Measurements from ENCODE around the gene OPTN. TPM values are rescaled to one million over a fixed set of nuclear protein-coding genes. Genes with fewer than 3 reads are reported as not detected.

The OPTN gene
- total and polyA plus RNA-seq, 2 of the 8 experiments (the other 6 are each of a cell fraction or from before 2014, with no cell fraction given) = 4.8 to 20.1 TPM

DNA sequence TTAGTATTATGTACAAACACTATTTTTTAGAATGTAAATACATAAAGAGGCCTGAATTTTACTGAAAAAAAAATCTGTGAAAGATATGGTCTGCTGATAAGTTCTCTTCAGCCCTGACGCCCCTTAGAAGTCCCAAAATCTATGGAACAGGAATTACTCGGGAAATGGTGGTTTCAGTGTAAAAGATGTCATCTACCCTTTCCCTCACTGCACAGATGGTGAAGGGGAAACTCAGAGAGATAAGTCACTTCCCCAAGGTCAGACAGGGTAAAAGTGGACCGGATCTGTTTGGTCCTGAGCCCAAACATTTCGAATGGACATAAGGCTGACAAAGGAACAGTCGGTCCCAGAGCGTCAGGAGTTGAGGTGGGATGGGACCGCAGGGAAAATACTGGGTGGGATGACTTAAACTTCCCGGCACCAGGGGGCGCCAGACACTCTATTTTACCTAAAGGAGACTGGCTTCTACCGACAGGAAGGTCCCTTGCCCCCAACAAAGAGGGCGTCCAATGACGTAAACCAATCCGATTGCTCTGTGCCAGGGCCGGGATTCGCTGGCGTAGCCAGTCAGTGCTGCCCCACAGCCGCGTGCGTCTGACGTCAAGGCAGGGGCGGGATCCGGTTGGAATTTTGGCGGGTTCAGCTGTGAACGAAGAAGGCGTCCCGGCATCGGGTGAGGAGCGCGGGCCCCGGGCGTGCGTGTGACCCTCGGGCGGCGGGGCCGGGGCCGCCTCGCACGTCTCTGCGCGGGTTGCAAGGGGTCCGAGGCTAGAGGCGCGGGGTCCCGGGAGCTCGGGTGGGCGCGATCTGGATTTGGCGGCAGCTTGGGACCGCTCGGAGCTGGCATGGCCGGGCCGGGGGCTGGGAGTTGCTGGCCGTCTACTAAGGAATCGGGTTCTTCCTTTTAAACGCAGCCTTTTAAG, 61.2 kb downstream of the OPTN start, which contains the start of gene MCM10 (continued):
- TF ChIP-seq, protein P1, sequence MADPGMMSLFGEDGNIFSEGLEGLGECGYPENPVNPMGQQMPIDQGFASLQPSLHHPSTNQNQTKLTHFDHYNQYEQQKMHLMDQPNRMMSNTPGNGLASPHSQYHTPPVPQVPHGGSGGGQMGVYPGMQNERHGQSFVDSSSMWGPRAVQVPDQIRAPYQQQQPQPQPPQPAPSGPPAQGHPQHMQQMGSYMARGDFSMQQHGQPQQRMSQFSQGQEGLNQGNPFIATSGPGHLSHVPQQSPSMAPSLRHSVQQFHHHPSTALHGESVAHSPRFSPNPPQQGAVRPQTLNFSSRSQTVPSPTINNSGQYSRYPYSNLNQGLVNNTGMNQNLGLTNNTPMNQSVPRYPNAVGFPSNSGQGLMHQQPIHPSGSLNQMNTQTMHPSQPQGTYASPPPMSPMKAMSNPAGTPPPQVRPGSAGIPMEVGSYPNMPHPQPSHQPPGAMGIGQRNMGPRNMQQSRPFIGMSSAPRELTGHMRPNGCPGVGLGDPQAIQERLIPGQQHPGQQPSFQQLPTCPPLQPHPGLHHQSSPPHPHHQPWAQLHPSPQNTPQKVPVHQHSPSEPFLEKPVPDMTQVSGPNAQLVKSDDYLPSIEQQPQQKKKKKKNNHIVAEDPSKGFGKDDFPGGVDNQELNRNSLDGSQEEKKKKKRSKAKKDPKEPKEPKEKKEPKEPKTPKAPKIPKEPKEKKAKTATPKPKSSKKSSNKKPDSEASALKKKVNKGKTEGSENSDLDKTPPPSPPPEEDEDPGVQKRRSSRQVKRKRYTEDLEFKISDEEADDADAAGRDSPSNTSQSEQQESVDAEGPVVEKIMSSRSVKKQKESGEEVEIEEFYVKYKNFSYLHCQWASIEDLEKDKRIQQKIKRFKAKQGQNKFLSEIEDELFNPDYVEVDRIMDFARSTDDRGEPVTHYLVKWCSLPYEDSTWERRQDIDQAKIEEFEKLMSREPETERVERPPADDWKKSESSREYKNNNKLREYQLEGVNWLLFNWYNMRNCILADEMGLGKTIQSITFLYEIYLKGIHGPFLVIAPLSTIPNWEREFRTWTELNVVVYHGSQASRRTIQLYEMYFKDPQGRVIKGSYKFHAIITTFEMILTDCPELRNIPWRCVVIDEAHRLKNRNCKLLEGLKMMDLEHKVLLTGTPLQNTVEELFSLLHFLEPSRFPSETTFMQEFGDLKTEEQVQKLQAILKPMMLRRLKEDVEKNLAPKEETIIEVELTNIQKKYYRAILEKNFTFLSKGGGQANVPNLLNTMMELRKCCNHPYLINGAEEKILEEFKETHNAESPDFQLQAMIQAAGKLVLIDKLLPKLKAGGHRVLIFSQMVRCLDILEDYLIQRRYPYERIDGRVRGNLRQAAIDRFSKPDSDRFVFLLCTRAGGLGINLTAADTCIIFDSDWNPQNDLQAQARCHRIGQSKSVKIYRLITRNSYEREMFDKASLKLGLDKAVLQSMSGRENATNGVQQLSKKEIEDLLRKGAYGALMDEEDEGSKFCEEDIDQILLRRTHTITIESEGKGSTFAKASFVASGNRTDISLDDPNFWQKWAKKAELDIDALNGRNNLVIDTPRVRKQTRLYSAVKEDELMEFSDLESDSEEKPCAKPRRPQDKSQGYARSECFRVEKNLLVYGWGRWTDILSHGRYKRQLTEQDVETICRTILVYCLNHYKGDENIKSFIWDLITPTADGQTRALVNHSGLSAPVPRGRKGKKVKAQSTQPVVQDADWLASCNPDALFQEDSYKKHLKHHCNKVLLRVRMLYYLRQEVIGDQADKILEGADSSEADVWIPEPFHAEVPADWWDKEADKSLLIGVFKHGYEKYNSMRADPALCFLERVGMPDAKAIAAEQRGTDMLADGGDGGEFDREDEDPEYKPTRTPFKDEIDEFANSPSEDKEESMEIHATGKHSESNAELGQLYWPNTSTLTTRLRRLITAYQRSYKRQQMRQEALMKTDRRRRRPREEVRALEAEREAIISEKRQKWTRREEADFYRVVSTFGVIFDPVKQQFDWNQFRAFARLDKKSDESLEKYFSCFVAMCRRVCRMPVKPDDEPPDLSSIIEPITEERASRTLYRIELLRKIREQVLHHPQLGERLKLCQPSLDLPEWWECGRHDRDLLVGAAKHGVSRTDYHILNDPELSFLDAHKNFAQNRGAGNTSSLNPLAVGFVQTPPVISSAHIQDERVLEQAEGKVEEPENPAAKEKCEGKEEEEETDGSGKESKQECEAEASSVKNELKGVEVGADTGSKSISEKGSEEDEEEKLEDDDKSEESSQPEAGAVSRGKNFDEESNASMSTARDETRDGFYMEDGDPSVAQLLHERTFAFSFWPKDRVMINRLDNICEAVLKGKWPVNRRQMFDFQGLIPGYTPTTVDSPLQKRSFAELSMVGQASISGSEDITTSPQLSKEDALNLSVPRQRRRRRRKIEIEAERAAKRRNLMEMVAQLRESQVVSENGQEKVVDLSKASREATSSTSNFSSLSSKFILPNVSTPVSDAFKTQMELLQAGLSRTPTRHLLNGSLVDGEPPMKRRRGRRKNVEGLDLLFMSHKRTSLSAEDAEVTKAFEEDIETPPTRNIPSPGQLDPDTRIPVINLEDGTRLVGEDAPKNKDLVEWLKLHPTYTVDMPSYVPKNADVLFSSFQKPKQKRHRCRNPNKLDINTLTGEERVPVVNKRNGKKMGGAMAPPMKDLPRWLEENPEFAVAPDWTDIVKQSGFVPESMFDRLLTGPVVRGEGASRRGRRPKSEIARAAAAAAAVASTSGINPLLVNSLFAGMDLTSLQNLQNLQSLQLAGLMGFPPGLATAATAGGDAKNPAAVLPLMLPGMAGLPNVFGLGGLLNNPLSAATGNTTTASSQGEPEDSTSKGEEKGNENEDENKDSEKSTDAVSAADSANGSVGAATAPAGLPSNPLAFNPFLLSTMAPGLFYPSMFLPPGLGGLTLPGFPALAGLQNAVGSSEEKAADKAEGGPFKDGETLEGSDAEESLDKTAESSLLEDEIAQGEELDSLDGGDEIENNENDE (IDR thresholded peaks at IDR 0.05; ENCODE audit: insufficient replicate concordance, low read length) = no peak
- TF ChIP-seq POLR2A (IDR thresholded peaks at IDR 0.05; ENCODE audit: control extremely low read depth in 1 of 2, low read depth in 2 of 2, low read length in 2 of 2) (peak in 1 of 2 experiments; percentile 73; a peak in 2 of 3 replicates), GTF2F1 (IDR thresholded peaks at IDR 0.05; ENCODE audit: borderline replicate concordance, low read depth, low read length) (no peak), ZNF274 (IDR thresholded peaks at IDR 0.05; ENCODE audit: borderline replicate concordance, extremely low read depth, low read length) (no peak), BRCA1 (IDR thresholded peaks at IDR 0.05; ENCODE audit: low read depth, low read length) (no peak), SP1 (IDR thresholded peaks at IDR 0.05; ENCODE audit: low read depth, low read length) (peak; percentile 65; the same call in 1 of the 2 replicates), CBX8 (IDR thresholded peaks at IDR 0.05; ENCODE audit: borderline replicate concordance, low read depth, low read length) (no peak)
- TF ChIP-seq, protein P2, sequence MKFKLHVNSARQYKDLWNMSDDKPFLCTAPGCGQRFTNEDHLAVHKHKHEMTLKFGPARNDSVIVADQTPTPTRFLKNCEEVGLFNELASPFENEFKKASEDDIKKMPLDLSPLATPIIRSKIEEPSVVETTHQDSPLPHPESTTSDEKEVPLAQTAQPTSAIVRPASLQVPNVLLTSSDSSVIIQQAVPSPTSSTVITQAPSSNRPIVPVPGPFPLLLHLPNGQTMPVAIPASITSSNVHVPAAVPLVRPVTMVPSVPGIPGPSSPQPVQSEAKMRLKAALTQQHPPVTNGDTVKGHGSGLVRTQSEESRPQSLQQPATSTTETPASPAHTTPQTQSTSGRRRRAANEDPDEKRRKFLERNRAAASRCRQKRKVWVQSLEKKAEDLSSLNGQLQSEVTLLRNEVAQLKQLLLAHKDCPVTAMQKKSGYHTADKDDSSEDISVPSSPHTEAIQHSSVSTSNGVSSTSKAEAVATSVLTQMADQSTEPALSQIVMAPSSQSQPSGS (IDR thresholded peaks at IDR 0.05; ENCODE audit: low read length) = peak; percentile 90

Measured in H1 (cell line).